KMS-11 (cell line): ENCODE measurements around the gene CTIF.

Source experiments
- H2AFZ ChIP-seq: fragments of 200-600 bp; sonication (generic); 2 replicates; pipeline ENCODE4 v1.6.1; 2016; ENCODE audit warnings: antibody characterized with exemption, mixed run types, low read depth
- H3K27ac ChIP-seq: fragments of 200-600 bp; sonication (generic); 2 replicates; pipeline ENCODE4 v1.6.1; 2016; ENCODE audit warnings: mild to moderate bottlenecking, mixed run types
- H3K27me3 ChIP-seq: fragments of 200-600 bp; sonication (generic); 2 replicates; pipeline ENCODE4 v1.6.1; 2017; ENCODE audit warnings: mild to moderate bottlenecking, low read depth, mixed run types, moderate library complexity; ENCODE audit not compliant: insufficient read depth
- H3K36me3 ChIP-seq: fragments of 200-600 bp; sonication (generic); 2 replicates; pipeline ENCODE4 v1.6.1; 2017; ENCODE audit warnings: mild to moderate bottlenecking, mixed run types; ENCODE audit not compliant: insufficient read depth
- H3K4me1 ChIP-seq: fragments of 200-600 bp; sonication (generic); 2 replicates; pipeline ENCODE4 v1.6.1; 2016; ENCODE audit warnings: mild to moderate bottlenecking, low read depth, mixed run types; ENCODE audit not compliant: poor library complexity, severe bottlenecking
- H3K4me2 ChIP-seq: fragments of 200-600 bp; sonication (generic); 2 replicates; pipeline ENCODE4 v1.7.0; 2016; ENCODE audit warnings: mild to moderate bottlenecking, mixed run types
- H3K4me3 ChIP-seq: fragments of 200-600 bp; sonication (generic); IDR thresholded peaks from 2 replicates; pipeline ENCODE4 v1.6.1; 2017; ENCODE audit warnings: low read depth, low read length, mixed read lengths; ENCODE audit not compliant: insufficient read depth
- H3K79me2 ChIP-seq: fragments of 200-600 bp; sonication (generic); 2 replicates; pipeline ENCODE4 v1.6.1; 2016; ENCODE audit warnings: low read depth, mixed run types; ENCODE audit not compliant: insufficient read depth
- H3K9ac ChIP-seq: fragments of 200-600 bp; sonication (generic); 2 replicates; pipeline ENCODE4 v1.6.1; 2016; ENCODE audit warnings: mild to moderate bottlenecking, mixed run types
- H4K20me1 ChIP-seq: fragments of 200-600 bp; sonication (generic); 2 replicates; pipeline ENCODE4 v1.6.1; 2016; ENCODE audit warnings: mild to moderate bottlenecking, mixed run types; ENCODE audit not compliant: insufficient read depth
- CTCF ChIP-seq: fragments of 200-600 bp; sonication (generic); conservative IDR thresholded peaks from 2 replicates; pipeline ENCODE4 v1.6.1; 2017; ENCODE audit warnings: low read depth, mild to moderate bottlenecking, antibody characterized with exemption, low read length, moderate library complexity, mixed read lengths

The CTIF gene

GRCh38 chr18:48743886-48744285 is 205.1 kb downstream of the CTIF start:
- H3K4me2 ChIP-seq, result no peak overlapping the region

GRCh38 chr18:48745293-48745692 is 206.5 kb downstream of the CTIF start:
- no peak overlapping the region for H3K4me3 ChIP-seq
- no peak overlapping the region for H3K9ac ChIP-seq
- H3K27ac ChIP-seq, result no peak overlapping the region
- no peak for TF ChIP-seq CTCF
- H3K4me1 ChIP-seq, result no peaks in the 10 kb centered on the region
- no peaks in the 10 kb centered on the region for H3K27me3 ChIP-seq
- no peaks in the 10 kb centered on the region for H3K36me3 ChIP-seq
- no peak overlapping the region for H3K4me2 ChIP-seq
- no peaks in the 10 kb centered on the region for H4K20me1 ChIP-seq
- H3K79me2 ChIP-seq, result no peaks in the 10 kb centered on the region
- no peak overlapping the region for H2AFZ ChIP-seq

More at GRCh38 chr18:48743886-48744285, 205.1 kb downstream of the CTIF start:
- H3K27ac ChIP-seq, result no peak overlapping the region
- no peak overlapping the region for H2AFZ ChIP-seq
- no peak overlapping the region for H3K9ac ChIP-seq
- H3K36me3 ChIP-seq, result no peaks in the 10 kb centered on the region
- H4K20me1 ChIP-seq, result no peaks in the 10 kb centered on the region
- no peak overlapping the region for H3K4me3 ChIP-seq
- no peak for TF ChIP-seq CTCF
- H3K4me1 ChIP-seq, result no peaks in the 10 kb centered on the region
- H3K79me2 ChIP-seq, result no peaks in the 10 kb centered on the region
- H3K27me3 ChIP-seq, result no peaks in the 10 kb centered on the region

GRCh38 chr18:48749768-48750167 is 210.9 kb downstream of the CTIF start:
- Histone ChIP-seq H3K36me3 (no peaks in the 10 kb centered on the region), H3K79me2 (no peaks in the 10 kb centered on the region), H3K4me2 (no peak overlapping the region), H3K4me1 (peaks cover 10% of the 10 kb centered on the region), H3K9ac (no peak overlapping the region), H2AFZ (no peak overlapping the region), H3K27me3 (no peaks in the 10 kb centered on the region), H3K4me3 (no peak overlapping the region), H4K20me1 (no peaks in the 10 kb centered on the region), H3K27ac (no peak overlapping the region)
- TF ChIP-seq CTCF, result no peak

DNA sequence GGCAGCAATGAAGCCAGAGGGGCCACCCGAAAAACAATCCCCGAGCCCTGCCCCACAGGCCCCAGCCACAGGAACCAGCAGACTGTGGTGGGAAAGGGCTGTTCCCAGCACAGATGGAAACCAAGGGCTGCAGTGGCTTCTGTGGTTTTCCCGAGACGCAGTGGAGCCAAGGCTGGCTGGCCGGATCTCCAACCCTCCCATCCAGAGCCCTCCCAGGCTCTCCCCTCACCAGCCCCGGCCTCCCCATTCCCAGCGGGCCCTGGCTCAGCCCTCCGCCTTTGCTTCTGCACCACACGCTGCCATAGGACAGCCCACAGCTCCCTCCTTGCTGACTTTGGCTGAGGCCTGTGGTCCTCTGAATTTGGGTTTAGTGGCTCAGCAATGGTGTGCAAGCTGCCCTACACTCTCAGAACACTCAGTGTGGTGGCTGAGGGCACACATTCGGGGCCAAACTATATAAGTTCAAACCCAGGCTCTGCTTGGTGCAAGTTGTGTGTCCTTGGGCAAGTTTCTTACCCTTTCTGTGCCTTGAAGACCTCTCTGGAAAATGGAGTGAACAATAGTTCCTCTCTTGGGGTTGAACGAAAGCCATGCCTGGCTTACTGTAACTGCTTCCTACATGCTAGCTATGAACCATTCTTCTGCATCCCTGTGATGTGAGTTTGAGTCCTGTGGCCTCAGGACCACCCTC is 211.8 kb downstream of the CTIF start:
- H3K4me2 ChIP-seq, result no peak overlapping the region
- no peak overlapping the region for H2AFZ ChIP-seq
- H3K36me3 ChIP-seq, result no peaks in the 10 kb centered on the region
- no peak overlapping the region for H3K9ac ChIP-seq
- no peaks in the 10 kb centered on the region for H3K79me2 ChIP-seq
- no peak for TF ChIP-seq CTCF
- H4K20me1 ChIP-seq, result no peaks in the 10 kb centered on the region
- H3K27ac ChIP-seq, result no peak overlapping the region
- no peaks in the 10 kb centered on the region for H3K27me3 ChIP-seq
- H3K4me1 ChIP-seq, result peaks cover 18% of the 10 kb centered on the region
- no peak overlapping the region for H3K4me3 ChIP-seq
